ENCODE data around the gene PKMYT1.

The PKMYT1 gene

GRCh38 chr16:2973605-2974318 is 6.5 kb downstream of the PKMYT1 start:
- no peak for DNase-seq (ENCODE audit: low read depth in 2 of 2)

- no peak for DNase-seq (ENCODE audit: low read depth in 2 of 2)
Observed at GRCh38 chr16:2973093-2973492, 7.2 kb downstream of the PKMYT1 start.

GRCh38 chr16:2971985-2972784 is 8.1 kb downstream of the PKMYT1 start:
- no peak for DNase-seq (ENCODE audit: low read depth in 2 of 2)

- no peak for DNase-seq (ENCODE audit: low read depth in 2 of 2)
Observed at GRCh38 chr16:2971134-2971984, 8.9 kb downstream of the PKMYT1 start.

- DNase-seq (ENCODE audit: low read depth in 2 of 2) = no peak
Observed at GRCh38 chr16:2970563-2970962, 9.7 kb downstream of the PKMYT1 start.

- DNase-seq (ENCODE audit: low read depth in 2 of 2) = peak in 1 of 2 donors; percentile 32
Observed at GRCh38 chr16:2969545-2970521, 10.4 kb downstream of the PKMYT1 start.

GRCh38 chr16:2968738-2969544 is 11.3 kb downstream of the PKMYT1 start, which contains the start of gene PAQR4:
TSS of gene PAQR4 (plus strand) at chr16:2969348. CDS start at chr16:2969675, 327 bp downstream.
- DNase-seq (ENCODE audit: low read depth in 2 of 2) = peak; percentile 48 to 54

GRCh38 chr16:2968368-2968737 is 11.9 kb downstream of the PKMYT1 start:
- no peak for DNase-seq (ENCODE audit: low read depth in 2 of 2)

- no peak for DNase-seq (ENCODE audit: low read depth in 2 of 2)
Observed at GRCh38 chr16:2967721-2968161, 12.5 kb downstream of the PKMYT1 start.

GRCh38 chr16:2967211-2967631 is 13.0 kb downstream of the PKMYT1 start:
- no peak for DNase-seq (ENCODE audit: low read depth in 2 of 2)

- DNase-seq (ENCODE audit: low read depth in 2 of 2) = no peak
Observed at GRCh38 chr16:2966808-2967191, 13.4 kb downstream of the PKMYT1 start.

GRCh38 chr16:2966043-2966807 is 14.0 kb downstream of the PKMYT1 start:
- no peak for DNase-seq (ENCODE audit: low read depth in 2 of 2)

- no peak for DNase-seq (ENCODE audit: low read depth in 2 of 2)
Observed at GRCh38 chr16:2964475-2965336, 15.5 kb downstream of the PKMYT1 start.

GRCh38 chr16:2963723-2964474 is 16.3 kb downstream of the PKMYT1 start, which contains the start of gene KREMEN2:
TSS of gene KREMEN2 (plus strand) at chr16:2964275. CDS start at chr16:2964521, 246 bp downstream.
- DNase-seq (ENCODE audit: low read depth in 2 of 2) = no peak

- no peak for DNase-seq (ENCODE audit: low read depth in 2 of 2)
Observed at GRCh38 chr16:2963074-2963722, 17.0 kb downstream of the PKMYT1 start.

- no peak for DNase-seq (ENCODE audit: low read depth in 2 of 2)
Observed at GRCh38 chr16:2962334-2963073, 17.7 kb downstream of the PKMYT1 start.

Data from activated CD8-positive, alpha-beta memory T cell treated with anti-CD3 and anti-CD28 coated beads for 4 hours (primary cell).